ENCODE results near the gene PROSER3. TPM values are rescaled to one million over a fixed set of nuclear protein-coding genes. Genes with fewer than 3 reads are reported as not detected.

Gene PROSER3
- total RNA-seq, 1 experiment from 2014 or later, result 7.4 TPM

DNA sequence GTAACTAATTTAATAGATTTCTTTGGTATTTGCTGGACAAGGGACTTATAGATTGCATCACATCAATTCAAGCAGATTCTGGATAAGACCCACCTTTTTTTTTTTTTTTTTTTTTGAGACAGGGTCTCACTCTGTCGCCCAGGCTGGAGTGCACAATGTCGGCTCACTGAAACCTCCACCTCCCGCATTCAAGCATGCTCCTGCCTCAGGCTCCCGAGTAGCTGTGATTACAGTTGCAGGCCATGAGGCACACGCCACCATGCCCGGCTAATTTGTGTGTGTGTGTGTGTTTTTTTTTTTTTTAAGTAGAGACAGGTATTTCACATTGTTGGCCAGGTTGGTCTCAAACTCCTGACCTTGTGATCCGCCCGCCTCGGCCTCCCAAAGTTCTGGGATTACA is 58.9 kb downstream of the PROSER3 start:
- no peak for DNase-seq (ENCODE audit: low read depth)

DNA sequence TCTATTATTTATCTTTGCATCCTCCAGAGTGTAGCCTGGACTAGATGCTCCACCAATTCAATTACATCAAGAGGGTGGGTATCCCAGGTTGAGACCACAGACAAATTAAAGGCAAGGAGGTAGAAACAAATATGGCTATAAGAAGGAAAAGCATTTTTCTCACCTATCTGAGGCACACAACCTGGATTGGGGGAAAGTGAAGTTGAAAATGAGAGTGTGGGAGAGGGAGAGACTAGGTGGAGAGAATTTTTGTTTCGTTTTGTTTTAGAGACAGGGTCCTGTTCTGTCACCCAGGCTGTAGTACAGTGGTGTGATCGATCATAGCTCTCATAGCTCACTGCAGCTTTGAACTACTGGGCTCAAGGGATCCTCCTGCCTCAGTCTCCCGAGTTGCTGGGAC is 60.5 kb downstream of the PROSER3 start:
- DNase-seq (ENCODE audit: low read depth), result no peak

Other genes starting within 250 kb of the PROSER3 start
- gene DMKN, start 244.5 kb upstream of the PROSER3 start, total RNA-seq (2014; rRNA removed; shearing (Covaris generic)), result 6.7 and 34.4 TPM in 2 replicates
- gene SBSN, start 229.9 kb upstream of the PROSER3 start, total RNA-seq (2014; rRNA removed; shearing (Covaris generic)), result 0.25 and 0.49 TPM in 2 replicates
- not detected in 2 replicates for gene GAPDHS, start 224.7 kb upstream of the PROSER3 start, total RNA-seq (2014; rRNA removed; shearing (Covaris generic))
- gene TMEM147, start 212.6 kb upstream of the PROSER3 start, total RNA-seq (2014; rRNA removed; shearing (Covaris generic)), result 106 and 116 TPM in 2 replicates
- not detected in 2 replicates for gene ATP4A, start 194.5 kb upstream of the PROSER3 start, total RNA-seq (2014; rRNA removed; shearing (Covaris generic))
- gene PMIS2, start 172.0 kb upstream of the PROSER3 start, total RNA-seq (2014; rRNA removed; shearing (Covaris generic)), result not detected in 2 replicates
- 9.1 and 10.1 TPM in 2 replicates for gene HAUS5, start 145.4 kb upstream of the PROSER3 start, total RNA-seq (2014; rRNA removed; shearing (Covaris generic))
- gene RBM42, start 129.1 kb upstream of the PROSER3 start, total RNA-seq (2014; rRNA removed; shearing (Covaris generic)), result 97.1 and 128 TPM in 2 replicates
- gene ETV2, start 116.4 kb upstream of the PROSER3 start, total RNA-seq (2014; rRNA removed; shearing (Covaris generic)), result 0.54 TPM in 1 of 2 replicates, not detected in the other
- 635 and 1,532 TPM in 2 replicates for gene COX6B1, start 109.9 kb upstream of the PROSER3 start, total RNA-seq (2014; rRNA removed; shearing (Covaris generic))
- 0.47 TPM in 1 of 2 replicates, not detected in the other for gene UPK1A, start 91.7 kb upstream of the PROSER3 start, total RNA-seq (2014; rRNA removed; shearing (Covaris generic))
- not detected in 2 replicates for gene ZBTB32, start 53.6 kb upstream of the PROSER3 start, total RNA-seq (2014; rRNA removed; shearing (Covaris generic))
- 4.9 and 8.8 TPM in 2 replicates for gene KMT2B, start 40.2 kb upstream of the PROSER3 start, total RNA-seq (2014; rRNA removed; shearing (Covaris generic))
- gene IGFLR1, start 15.7 kb upstream of the PROSER3 start, total RNA-seq (2014; rRNA removed; shearing (Covaris generic)), result 8.8 and 24.0 TPM in 2 replicates
- gene U2AF1L4, start 12.8 kb upstream of the PROSER3 start, total RNA-seq (2014; rRNA removed; shearing (Covaris generic)), result 18.0 and 24.9 TPM in 2 replicates
- gene PSENEN, start 12.5 kb upstream of the PROSER3 start, total RNA-seq (2014; rRNA removed; shearing (Covaris generic)), result 90.5 and 108 TPM in 2 replicates
- gene LIN37, start 9.6 kb upstream of the PROSER3 start, total RNA-seq (2014; rRNA removed; shearing (Covaris generic)), result 4.3 and 12.2 TPM in 2 replicates
- 0.39 and 0.47 TPM in 2 replicates for gene HSPB6, start 1.1 kb upstream of the PROSER3 start, total RNA-seq (2014; rRNA removed; shearing (Covaris generic))
- 1.5 and 4.2 TPM in 2 replicates for gene ARHGAP33, start 17.4 kb downstream of the PROSER3 start, total RNA-seq (2014; rRNA removed; shearing (Covaris generic))
- not detected in 2 replicates for gene PRODH2, start 54.7 kb downstream of the PROSER3 start, total RNA-seq (2014; rRNA removed; shearing (Covaris generic))
- not detected in 2 replicates for gene NPHS1, start 94.3 kb downstream of the PROSER3 start, total RNA-seq (2014; rRNA removed; shearing (Covaris generic))
- 0.07 and 0.17 TPM in 2 replicates for gene KIRREL2, start 98.7 kb downstream of the PROSER3 start, total RNA-seq (2014; rRNA removed; shearing (Covaris generic))
- gene APLP1, start 110.4 kb downstream of the PROSER3 start, total RNA-seq (2014; rRNA removed; shearing (Covaris generic)), result 42.4 and 51.5 TPM in 2 replicates
- gene NFKBID, start 142.4 kb downstream of the PROSER3 start, total RNA-seq (2014; rRNA removed; shearing (Covaris generic)), result 0.91 and 6.1 TPM in 2 replicates
- gene HCST, start 144.4 kb downstream of the PROSER3 start, total RNA-seq (2014; rRNA removed; shearing (Covaris generic)), result not detected in 2 replicates
- not detected in 2 replicates for gene TYROBP, start 150.1 kb downstream of the PROSER3 start, total RNA-seq (2014; rRNA removed; shearing (Covaris generic))
- 3.3 and 4.6 TPM in 2 replicates for gene LRFN3, start 178.2 kb downstream of the PROSER3 start, total RNA-seq (2014; rRNA removed; shearing (Covaris generic))
- gene SDHAF1, start 237.0 kb downstream of the PROSER3 start, total RNA-seq (2014; rRNA removed; shearing (Covaris generic)), result 32.0 and 40.1 TPM in 2 replicates

Measured in M059J (cell line).